K562 (cell line): ENCODE measurements around the gene FERMT3.
"Not testable (repeated sequence)": the region's sequence is repeated elsewhere in the genome, so short reads cannot be mapped to it uniquely, and the experiment has no call there.

ENCODE experiments used
- BRCA1 ChIP-seq, 2 experiments: fragments of 450-650 bp in 1 of 2; sonication (generic) in 1 of 2; formaldehyde crosslinking in 1 of 2; IDR thresholded peaks; 2 replicates each; pipeline versions ENCODE4 v1.5.0 to v1.6.1; 2017 to 2020; ENCODE audit warnings: mild to moderate bottlenecking in 1 of 2, missing genetic modification reagents in 1 of 2
- DMBX1 ChIP-seq: fragments of 250-450 bp; sonication (Bioruptor Pico); IDR thresholded peaks from 2 replicates; pipeline ENCODE4 v1.8.0; 2022; ENCODE audit warnings: inconsistent platforms, mild to moderate bottlenecking, moderate library complexity, borderline replicate concordance
- ESRRA ChIP-seq: fragments of 450-650 bp; IDR thresholded peaks from 2 replicates; pipeline ENCODE4 v1.6.1; 2014; ENCODE audit warnings: low read depth, mild to moderate bottlenecking, moderate library complexity, borderline replicate concordance
- KLF1 ChIP-seq: fragments of 450-650 bp; IDR thresholded peaks from 2 replicates; pipeline ENCODE4 v1.6.1; 2016; ENCODE audit warnings: missing genetic modification characterization, missing compliant biosample characterization
- POLR2A ChIP-seq: fragments of 450-650 bp; conservative IDR thresholded peaks from 2 replicates; pipeline ENCODE4 v1.6.1; 2016
- POLR2AphosphoS5 ChIP-seq: IDR thresholded peaks from 2 replicates; pipeline ENCODE4 v1.6.1; 2011; ENCODE audit warnings: mild to moderate bottlenecking, low read depth, low read length, moderate library complexity; ENCODE audit not compliant: control insufficient read depth, insufficient read depth
- SETDB1 ChIP-seq: IDR thresholded peaks from one replicate; pipeline ENCODE4 v1.6.1; 2012; ENCODE audit warnings: low read length, control low read depth, inconsistent platforms
- TCF7 ChIP-seq: sonication (generic); IDR thresholded peaks from 2 replicates; pipeline ENCODE4 v1.6.1; 2016; ENCODE audit warnings: antibody characterized with exemption, borderline replicate concordance
- WHSC1 ChIP-seq: IDR thresholded peaks from one replicate; pipeline ENCODE4 v1.6.1; 2012; ENCODE audit warnings: low read length, control low read depth, inconsistent platforms
- ZNF124 ChIP-seq: sonication (generic); formaldehyde crosslinking; IDR thresholded peaks from 2 replicates; pipeline ENCODE4 v1.8.1; 2022; ENCODE audit warnings: missing genetic modification reagents
- ZNF780A ChIP-seq: fragments of 250-450 bp; sonication (Bioruptor Pico); IDR thresholded peaks from 2 replicates; pipeline ENCODE4 v1.5.0; 2021; ENCODE audit warnings: mild to moderate bottlenecking
- TF ChIP-seq, protein P1 (sequence below), 3 experiments: IDR thresholded peaks in 2 of 3; conservative IDR thresholded peaks in 1 of 3; 2 replicates each; pipeline ENCODE4 v1.5.1; 2011 to 2012; ENCODE audit warnings: low read length in 3 of 3, mild to moderate bottlenecking in 3 of 3, control low read depth in 2 of 3, improper control_type of control experiment in 1 of 3, inconsistent platforms in 1 of 3, low read depth in 1 of 3, mixed read lengths in 1 of 3, moderate library complexity in 1 of 3; ENCODE audit not compliant: insufficient read depth in 2 of 3
- TF ChIP-seq, protein P2 (sequence below): fragments of 450-650 bp; formaldehyde crosslinking; IDR thresholded peaks from 2 replicates; pipeline ENCODE4 v1.4.0; 2022; ENCODE audit warnings: missing genetic modification characterization

- TF ChIP-seq BRCA1 (IDR thresholded peaks at IDR 0.05); BRCA1 (CRISPR knock-in tag; IDR thresholded peaks at IDR 0.05); WHSC1; ZNF124 (CRISPR knock-in tag); ESRRA; DMBX1 (CRISPR knock-in tag); ZNF780A (CRISPR knock-in tag); POLR2A; TCF7; SETDB1; KLF1 (tag); POLR2AphosphoS5: not testable (repeated sequence)
- TF ChIP-seq, protein P1, sequence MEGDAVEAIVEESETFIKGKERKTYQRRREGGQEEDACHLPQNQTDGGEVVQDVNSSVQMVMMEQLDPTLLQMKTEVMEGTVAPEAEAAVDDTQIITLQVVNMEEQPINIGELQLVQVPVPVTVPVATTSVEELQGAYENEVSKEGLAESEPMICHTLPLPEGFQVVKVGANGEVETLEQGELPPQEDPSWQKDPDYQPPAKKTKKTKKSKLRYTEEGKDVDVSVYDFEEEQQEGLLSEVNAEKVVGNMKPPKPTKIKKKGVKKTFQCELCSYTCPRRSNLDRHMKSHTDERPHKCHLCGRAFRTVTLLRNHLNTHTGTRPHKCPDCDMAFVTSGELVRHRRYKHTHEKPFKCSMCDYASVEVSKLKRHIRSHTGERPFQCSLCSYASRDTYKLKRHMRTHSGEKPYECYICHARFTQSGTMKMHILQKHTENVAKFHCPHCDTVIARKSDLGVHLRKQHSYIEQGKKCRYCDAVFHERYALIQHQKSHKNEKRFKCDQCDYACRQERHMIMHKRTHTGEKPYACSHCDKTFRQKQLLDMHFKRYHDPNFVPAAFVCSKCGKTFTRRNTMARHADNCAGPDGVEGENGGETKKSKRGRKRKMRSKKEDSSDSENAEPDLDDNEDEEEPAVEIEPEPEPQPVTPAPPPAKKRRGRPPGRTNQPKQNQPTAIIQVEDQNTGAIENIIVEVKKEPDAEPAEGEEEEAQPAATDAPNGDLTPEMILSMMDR (IDR thresholded peaks at IDR 0.05 in 2 of 3, conservative IDR thresholded peaks at IDR 0.05 in 1 of 3; ENCODE audit: insufficient read depth in 2 of 3, low read depth in 1 of 3, low read length in 3 of 3), result not testable (repeated sequence)
- TF ChIP-seq, protein P2, sequence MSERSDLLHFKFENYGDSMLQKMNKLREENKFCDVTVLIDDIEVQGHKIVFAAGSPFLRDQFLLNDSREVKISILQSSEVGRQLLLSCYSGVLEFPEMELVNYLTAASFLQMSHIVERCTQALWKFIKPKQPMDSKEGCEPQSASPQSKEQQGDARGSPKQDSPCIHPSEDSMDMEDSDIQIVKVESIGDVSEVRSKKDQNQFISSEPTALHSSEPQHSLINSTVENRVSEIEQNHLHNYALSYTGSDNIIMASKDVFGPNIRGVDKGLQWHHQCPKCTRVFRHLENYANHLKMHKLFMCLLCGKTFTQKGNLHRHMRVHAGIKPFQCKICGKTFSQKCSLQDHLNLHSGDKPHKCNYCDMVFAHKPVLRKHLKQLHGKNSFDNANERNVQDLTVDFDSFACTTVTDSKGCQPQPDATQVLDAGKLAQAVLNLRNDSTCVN (CRISPR knock-in tag), result not testable (repeated sequence)
These were observed 40.0 kb downstream of the FERMT3 start for GRCh38 chr11:64246621-64246870.
